HG03108 (cell line): ENCODE measurements around the gene DDX55.

ENCODE experiments used
- ATAC-seq: cut with Tn5 transposase; IDR thresholded peaks from one replicate; pipeline ENCODE4 v1.9.1; 2021; ENCODE audit warnings: moderate library complexity; ENCODE audit not compliant: unreplicated experiment

Gene DDX55

DNA sequence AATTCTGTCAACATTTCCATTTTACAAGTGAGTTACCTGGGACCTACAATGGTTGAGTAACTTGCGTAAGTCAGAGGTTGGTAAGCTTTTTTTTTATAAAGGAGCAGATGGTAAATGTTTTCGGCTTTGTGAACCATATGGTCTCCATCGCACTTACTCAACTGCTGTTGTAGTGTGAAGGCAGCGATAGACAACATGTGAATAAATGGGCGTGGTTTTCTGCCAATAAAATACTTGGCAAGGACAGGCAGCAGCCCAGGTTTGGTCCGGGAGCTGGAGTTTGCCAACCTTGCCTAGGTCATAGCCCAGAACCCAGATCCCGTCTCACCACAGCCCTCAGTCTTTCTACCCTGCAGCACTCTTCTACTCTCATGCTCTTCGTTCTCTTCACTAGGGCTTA lies 6.3 kb downstream of the DDX55 start:
- ATAC-seq = no peak

DNA sequence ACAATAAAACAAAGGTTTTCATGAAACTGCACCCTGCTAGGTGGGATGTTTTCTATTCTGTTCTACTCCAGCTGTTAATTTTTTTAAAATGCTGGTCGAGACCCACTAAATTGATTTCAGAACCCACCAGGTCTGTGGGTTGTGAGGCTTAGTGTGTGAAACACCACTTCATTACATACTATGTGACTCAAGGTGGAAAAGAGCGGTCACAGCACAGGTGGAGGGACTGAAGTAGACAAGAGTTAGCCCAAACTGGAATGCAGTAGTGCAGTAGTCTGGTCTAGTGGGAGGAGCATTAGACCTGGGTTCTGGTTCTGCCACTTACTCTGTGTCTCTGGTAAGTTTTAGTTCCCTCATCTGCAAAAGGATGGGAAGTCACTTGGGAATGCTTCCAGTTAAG lies 12.2 kb downstream of the DDX55 start:
- ATAC-seq = no peak

DNA sequence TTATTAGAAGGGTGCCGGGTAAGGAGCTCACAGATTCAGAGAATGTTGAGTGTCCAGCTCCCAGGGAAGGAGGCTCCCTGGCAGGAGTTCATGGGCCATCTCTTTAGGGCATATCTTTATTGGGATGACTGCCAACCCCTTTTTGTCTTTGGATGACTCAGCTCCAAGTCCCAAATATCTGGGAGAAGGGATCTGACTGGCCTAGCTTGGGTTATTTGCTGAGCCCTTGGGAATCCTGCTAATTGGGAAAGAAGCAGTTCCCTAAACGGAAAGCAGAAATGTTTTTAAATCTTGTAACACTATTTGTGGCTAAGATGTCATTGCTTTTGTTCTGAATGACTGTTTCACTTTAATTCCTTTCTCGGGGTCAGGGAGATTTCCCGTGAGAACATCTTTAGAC lies 12.6 kb downstream of the DDX55 start:
- no peak for ATAC-seq

DNA sequence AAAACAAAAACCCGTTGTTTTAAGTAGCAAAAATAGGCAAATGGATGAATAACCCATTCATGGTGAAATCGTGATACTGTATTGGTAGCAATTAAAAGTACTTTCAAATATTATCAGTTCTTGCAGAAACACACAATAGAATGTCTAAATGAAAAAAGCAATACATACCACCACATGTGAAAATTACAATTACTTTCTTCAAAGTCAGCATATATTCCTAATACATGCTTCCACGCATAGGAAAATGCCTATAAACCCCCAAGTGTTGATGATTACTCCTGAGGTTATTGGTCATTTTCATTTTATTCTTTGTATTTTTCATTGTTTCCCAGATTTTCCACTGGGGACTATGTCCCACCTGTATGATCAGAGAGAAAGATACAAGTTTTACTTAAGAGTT lies 15.2 kb downstream of the DDX55 start:
- no peak for ATAC-seq

DNA sequence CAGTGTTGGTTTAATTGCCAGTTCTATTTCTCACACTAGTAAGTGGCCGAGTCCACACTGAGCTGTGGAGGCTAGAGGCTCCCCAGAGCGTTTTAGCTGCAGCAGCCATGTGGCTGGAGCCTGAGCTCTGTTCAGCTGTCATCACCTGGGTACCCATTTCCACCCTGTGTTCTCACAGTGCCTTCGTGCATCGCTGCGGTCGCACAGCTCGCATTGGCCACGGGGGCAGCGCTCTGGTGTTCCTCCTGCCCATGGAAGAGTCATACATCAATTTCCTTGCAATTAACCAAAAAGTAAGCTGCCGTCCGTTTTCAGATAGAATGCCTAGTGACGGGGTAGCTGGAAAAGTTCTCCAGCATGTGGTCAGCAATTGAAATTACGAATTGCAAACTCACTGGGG lies 15.7 kb downstream of the DDX55 start:
- no peak for ATAC-seq

DNA sequence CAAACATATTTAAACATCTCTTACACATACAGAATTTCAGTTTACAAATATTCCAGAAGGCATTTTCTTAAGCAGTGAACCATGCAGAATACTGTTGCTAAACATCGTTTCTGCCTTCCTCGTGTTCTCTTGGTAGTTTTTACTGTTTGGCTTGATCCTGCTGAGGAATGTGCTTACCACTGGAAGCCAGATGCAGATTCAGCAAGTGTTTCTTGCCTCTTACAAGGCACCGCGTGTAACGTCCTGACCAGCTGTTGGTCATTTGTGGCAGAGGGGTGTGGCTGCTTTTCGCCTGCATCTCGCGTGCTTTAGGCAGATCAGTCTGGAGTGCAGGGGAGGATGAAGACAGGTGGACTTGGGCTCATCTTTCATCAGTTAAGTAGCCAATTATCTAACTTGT lies 19.2 kb downstream of the DDX55 start:
- ATAC-seq = no peak

DNA sequence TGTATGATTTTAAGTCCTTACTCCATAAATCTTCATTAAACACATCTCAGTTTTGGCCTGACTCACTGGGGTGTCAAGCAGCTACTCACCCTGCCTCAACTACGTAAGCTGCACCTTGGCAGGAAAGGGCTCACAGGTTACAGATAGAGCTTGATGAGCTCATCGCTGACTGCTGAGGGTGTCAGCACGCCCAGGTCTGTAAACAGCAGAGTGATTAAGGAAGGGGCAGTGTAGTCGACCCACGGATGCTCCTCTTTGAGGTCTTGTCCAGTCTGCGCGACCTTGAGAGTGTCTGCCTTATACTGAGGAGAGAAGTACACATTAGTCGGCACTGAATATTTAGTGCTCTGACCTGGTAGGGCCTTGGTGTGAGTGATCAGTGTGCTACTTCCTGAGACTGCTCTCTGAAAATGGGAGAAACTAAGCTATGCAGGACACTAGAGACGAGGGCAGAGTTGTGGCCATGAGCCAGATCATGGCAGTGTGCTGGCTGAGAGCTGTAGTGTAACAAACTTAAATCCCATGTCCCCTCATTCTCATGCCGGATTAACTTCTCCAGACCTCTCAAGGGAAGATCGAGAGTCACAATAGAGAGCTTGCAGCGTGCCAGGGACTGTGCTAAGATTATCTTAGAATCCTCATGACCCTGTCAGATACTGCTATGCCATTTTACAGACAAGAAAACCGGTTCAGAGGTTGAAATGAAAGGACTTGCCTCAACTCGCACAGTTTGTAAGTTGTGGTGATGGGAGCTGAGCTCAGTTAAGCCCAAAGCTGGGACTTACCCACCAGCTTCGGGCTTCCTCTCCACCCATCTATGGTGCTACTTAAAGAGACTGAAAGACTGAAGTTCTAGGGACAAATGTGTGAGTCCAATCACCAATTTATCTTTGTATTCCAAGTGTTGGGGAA lies 20.0 kb downstream of the DDX55 start:
- no peak for ATAC-seq

DNA sequence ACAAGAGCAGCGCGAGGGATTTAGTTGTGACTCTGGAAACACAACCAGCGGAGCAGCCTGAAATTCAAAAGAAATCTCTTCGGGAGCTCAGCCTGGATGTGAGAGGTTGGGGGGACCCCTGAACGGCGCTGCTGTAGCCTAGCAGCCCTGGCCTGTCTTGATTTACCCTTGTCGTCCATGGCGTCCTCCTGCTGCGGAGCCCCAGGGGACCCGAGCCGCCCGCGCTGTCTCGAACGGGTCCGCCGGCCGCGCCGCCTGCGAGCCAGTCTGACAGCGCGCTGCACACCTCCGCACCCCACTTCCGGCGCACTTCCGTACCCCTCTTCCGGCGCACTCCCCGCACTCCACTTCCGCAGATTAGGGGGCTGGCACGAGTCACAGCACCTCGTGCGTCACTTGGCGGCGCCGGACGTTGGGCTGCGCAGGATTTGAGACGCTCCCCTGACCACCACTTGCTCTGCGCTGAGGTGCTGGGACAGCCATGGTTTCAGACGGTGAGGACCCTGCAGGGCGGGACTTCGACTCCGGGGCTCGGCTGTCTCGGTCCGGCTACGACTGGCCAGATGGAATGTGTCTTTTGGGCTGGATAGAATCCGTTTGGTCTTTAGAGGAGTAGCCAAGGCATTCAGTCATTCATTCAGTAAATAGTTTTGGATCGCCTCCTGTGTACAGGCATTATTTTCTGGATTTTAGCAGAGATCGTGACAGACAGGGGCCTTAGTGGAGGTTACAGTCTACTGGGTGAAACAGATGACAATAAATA lies 31.7 kb downstream of the DDX55 start, which contains the start of the genes EIF2B1 and GTF2H3:
Gene EIF2B1, minus strand, starts transcription at position 308 of the 763 bp plus-strand sequence. Its CDS starts 129 bp downstream, at position 179.
Gene GTF2H3, plus strand, starts transcription at position 451 of the 763 bp plus-strand sequence. Its CDS starts 31 bp downstream, at position 482.
- ATAC-seq = peak; percentile 97

DNA sequence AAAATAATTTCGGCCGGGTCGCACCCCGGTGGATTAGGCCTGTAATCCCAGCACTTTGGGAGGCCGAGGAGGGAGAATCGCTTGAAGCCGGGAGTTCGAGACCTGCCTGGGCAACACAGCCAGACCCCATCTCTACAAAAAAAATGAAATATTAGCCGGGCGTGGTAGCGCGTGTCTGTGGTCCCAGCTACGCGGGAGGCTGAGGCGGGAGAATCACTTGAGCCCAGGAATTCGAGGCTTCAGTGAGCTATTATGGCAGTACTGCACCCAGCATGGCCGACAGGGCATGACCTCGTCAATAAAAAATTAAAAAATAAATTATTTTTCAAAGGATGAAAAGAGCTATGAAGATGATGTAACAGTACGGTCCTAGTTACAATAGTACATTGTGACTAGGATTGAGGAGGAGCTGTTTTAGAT lies 32.3 kb downstream of the DDX55 start:
- ATAC-seq = no peak

DNA sequence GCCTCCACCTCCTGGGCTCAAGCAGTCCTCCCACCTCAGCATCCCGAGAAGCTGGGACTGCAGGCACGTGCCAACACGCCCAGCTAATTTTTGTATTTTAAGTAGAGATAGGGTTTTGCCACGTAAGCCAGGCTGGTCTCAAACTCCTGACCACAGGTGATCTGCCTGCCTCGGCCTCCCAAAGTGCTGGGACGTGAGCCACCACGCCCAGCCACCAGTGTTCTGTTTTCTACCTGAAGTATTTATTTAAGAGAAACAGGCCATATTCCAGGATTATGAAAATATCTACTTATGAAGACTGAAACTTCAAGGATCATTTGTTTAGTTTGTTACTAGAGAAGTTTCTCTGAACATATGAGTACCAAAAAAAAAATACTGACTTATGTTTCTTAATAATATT lies 42.0 kb downstream of the DDX55 start:
- ATAC-seq = no peak

DNA sequence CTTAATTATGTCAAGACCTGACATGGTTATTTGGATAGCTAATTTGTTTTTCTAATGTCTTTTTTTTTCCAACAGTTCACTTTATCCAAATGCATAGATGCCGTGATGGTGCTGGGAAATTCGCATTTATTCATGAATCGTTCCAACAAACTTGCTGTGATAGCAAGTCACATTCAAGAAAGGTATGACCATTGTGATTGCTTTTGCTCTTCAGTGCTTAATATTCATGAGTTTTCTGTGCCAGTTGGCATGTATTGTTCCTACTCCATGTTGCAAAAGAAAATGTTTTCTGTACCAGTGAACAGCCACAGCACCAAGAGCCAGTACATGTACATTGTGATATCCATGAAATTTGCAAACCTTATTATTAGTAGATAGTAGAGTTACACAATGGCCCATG lies 43.5 kb downstream of the DDX55 start:
- no peak for ATAC-seq

DNA sequence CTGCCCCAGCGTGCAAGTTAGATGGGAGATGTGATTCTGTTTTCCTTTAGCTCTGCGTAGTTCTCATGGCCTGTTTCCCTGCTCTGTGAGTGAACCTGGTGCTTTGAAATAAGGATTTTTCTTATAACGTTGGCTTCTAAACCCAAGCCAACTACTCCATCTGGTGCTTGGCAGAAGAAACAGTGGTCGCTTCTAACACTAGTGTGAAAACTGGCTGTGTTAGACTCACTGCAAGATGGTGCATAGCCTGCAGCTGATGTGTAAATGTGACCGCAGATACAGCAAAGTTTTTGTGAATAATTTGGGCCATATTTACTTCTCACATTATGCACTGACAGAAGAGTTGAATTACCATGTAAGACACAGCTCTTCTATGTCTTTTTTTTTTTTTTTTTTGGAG lies 44.0 kb downstream of the DDX55 start:
- no peak for ATAC-seq

DNA sequence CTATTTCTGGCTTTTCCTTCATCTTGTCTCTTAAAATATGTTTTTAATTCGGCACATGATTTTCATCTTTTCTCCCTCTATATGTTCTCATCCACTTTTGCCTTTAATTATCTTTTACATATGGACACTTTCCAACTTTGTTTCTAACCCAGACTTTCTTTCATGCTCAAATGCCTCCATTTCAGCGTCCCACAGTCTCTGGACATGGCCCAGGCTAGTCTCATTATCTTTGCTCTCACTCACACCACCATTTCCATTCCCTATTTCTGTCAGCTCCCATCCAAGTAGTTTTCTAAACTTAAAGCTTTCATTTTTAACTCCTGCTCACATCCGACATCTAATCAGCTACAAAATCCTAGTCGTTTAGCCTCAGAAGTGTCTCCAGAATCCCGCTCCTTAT lies 46.5 kb downstream of the DDX55 start:
- no peak for ATAC-seq

DNA sequence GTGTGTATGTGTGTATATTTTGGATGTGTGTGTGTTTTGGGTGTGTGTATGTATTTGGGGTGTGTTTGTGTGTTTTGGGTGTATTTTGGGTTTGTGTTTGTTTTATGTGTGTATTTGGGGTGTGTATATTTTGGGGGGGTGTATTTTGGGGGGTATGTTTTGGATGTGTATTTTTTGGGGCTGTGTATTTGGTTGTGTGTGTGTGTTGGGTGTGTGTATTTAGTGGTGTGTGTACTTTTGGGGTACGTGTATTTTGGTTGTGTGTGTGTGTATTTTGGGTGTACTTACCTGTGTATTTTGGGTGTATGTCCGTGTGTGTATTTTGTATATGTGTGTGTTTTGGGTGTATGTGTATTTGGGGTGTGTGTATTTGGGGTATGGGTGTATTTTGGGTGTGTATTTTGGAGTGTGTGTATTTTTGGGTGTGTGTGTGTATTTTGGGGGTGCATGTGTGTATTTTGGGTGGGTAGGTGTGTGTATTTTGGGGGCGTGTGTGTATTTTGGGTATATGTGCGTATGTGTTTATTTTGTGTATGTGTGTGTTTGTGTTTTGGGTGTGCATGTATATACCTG lies 52.3 kb downstream of the DDX55 start:
- ATAC-seq = no peak

DNA sequence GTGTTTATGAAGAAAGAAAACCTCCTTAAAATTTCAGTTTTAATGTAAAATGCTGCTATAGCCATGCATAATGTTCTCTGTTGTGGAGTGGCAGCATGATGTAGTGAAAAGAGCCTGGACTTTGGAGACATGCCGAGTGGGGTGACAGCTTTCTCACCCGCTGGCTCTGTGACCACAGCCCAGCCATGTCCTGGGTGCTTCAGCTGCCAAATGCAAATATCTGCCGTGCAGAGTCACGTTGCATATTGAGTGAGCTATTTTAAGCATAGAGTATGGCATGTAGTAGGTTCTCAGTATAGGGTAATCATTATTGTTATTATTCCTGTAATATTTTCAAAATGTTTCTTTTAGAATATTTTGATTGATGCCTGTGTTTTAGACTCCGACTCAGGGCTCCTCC lies 53.5 kb downstream of the DDX55 start:
- ATAC-seq = peak; percentile 93

DNA sequence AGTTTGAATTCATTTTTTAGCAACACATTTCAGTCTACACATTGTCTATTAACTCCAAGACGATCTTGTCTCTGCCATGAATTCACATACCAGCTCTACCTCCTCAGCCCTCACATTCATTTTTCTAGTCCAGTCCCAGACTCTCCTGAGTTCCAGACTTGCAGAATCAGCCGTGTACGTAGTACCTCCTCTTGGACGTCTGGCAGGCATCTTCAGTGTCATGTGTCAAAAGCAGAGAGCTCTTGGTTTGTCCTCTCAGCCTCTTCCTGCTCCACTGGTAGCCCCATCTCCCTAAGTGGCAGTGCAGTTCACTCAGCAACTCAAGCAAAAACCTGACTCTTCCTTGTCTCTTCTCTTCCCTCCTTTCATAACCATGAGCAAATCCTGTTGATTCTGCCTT lies 54.5 kb downstream of the DDX55 start:
- ATAC-seq = no peak

DNA sequence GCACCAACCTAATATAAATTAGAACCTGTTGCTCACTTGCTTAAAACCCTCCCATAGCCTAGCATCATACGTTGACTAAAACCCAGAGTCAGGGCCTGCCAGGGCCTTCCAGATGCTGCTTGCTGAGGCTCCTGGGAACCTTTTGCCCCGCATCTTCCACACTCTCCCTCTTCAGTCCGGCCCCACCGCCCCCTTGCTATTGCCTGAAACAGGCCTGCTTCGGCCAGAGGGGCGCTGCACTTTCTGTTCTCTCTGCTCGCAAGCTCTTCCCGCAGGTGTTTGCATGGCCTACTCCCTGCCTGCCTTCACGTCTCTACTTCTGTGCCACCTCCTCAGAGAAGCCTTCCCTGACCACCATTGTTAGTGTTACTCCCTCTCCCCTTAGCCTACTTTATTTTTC lies 55.3 kb downstream of the DDX55 start:
- ATAC-seq = no peak

DNA sequence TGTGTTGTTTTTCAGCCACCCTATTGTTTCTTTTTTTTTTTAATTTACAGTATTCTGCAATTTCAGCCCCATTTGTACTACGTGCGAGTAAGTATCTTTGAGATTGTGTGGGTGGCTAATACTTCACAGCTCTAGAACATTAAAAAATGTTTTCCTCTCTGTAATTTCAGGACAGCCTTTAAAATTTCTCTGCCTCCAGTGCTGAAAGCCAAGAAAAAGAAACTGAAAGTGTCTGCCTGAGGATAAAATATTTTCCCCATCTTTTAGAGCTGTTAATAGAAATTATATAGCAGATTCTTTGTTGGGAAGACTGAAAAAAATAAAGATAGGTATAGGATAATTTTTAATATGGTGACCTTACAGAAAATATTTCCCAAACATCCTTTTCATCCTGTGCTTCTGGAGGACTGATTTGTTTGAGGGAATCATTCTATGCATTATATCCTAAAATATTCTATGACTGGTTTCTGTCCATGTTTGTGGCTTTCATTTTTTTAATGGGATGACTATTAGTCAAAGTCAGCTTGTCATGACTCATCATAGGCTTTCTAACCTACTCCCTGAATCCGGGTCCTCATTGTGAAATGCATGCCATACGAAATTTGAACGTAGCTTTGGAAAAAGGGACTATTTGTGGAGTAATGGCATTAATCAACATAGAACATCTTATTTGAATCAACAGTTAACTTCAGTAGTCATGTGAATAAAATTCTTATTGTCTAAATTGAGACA lies 58.3 kb downstream of the DDX55 start:
- ATAC-seq = no peak

DNA sequence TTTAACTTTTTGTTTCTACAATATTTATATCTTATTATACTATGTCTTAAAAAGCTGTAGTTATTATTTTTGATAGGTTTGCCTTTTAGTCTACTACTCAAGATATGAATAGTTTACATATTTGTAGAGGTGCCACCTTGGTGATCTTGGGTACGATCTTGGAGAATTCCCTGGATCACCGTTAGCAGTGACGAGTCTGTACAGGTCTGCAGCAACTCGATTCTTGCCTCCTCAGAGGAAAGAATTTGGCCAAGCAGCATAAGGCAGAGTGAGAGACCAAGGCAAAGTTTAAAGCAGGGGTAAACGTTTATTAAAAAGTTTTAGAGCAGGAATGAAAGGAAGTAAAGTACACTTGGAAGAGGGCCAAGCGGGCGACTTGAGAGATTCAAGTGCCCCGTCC lies 65.9 kb downstream of the DDX55 start:
- no peak for ATAC-seq
